T-cell (primary cell): ENCODE results near the gene TDRD3. TPM values are rescaled to one million over a fixed set of nuclear protein-coding genes. Genes with fewer than 3 reads are reported as not detected.

Source experiments
- ATAC-seq, 4 experiments: fragments of 200-7000 bp in 3 of 4; fragments of 150-1000 bp in 1 of 4; cut with Tn5 transposase; replicated peaks in 1 of 4; 1 replicate in 3 of 4; 2 replicates in 1 of 4; pipeline ENCODE4 v1.10.0; 2021; ENCODE audit warnings: moderate library complexity in 3 of 4, mild to moderate bottlenecking in 2 of 4, moderate number of reproducible peaks in 1 of 4
- CTCF ChIA-PET, 2 donors: fragments of 300-600 bp; sonication (Branson Sonifier 250); formaldehyde crosslinking; loops; one replicate each; lab custom pipeline; 2022; ENCODE audit warnings: antibody characterized with exemption in 2 of 2; lab: Charles Lee
- POLR2A ChIA-PET, 2 donors: fragments of 300-600 bp; sonication (Branson Sonifier 250); formaldehyde crosslinking; loops; one replicate each; lab custom pipeline; 2022; ENCODE audit warnings: antibody characterized with exemption in 2 of 2; lab: Charles Lee
- DNase-seq, 35 experiments: peaks; one replicate each; pipeline versions ENCODE4 v3.0.0 to v3.0.0-alpha.2; 2013 to 2023
- H3K27ac ChIP-seq: one replicate; pipeline ENCODE4 v1.5.1; 2013; ENCODE audit warnings: low read length
- H3K27me3 ChIP-seq, 2 experiments: replicated peaks in 1 of 2; 1 replicate in 1 of 2; 2 replicates in 1 of 2; pipeline versions ENCODE4 v1.6.1 to v1.7.0; 2013; ENCODE audit warnings: low read length in 1 of 2, mixed read lengths in 1 of 2; ENCODE audit not compliant: control insufficient read depth in 2 of 2, insufficient read depth in 2 of 2; ENCODE audit errors: extremely low read depth in 1 of 2
- H3K36me3 ChIP-seq, 2 donors: 1 replicate in 1 of 2; 2 replicates in 1 of 2; pipeline versions ENCODE4 v1.6.1 to v1.7.0; 2013; ENCODE audit warnings: low read length in 1 of 2; ENCODE audit not compliant: control insufficient read depth in 2 of 2, insufficient read depth in 1 of 2; ENCODE audit errors: extremely low read depth in 1 of 2
- H3K4me1 ChIP-seq, 2 experiments: 1 replicate in 1 of 2; 2 replicates in 1 of 2; pipeline versions ENCODE4 v1.6.1 to v1.7.0; 2013; ENCODE audit warnings: low read length in 2 of 2, mixed read lengths in 1 of 2; ENCODE audit not compliant: insufficient read depth in 2 of 2, control insufficient read depth in 1 of 2; ENCODE audit errors: extremely low read depth in 1 of 2
- H3K4me3 ChIP-seq, 2 donors: 1 replicate in 1 of 2; 2 replicates in 1 of 2; pipeline versions ENCODE4 v1.5.1 to v1.7.0; 2013; ENCODE audit warnings: mild to moderate bottlenecking in 2 of 2, low read length in 1 of 2, moderate library complexity in 1 of 2; ENCODE audit not compliant: control insufficient read depth in 1 of 2; ENCODE audit errors: extremely low read depth in 1 of 2
- H3K9me3 ChIP-seq: 2 replicates; pipeline ENCODE4 v1.7.0; 2013
- H3K27ac Mint-ChIP-seq, 2 donors: one replicate each; pipeline ENCODE4 v1.8.0; 2020 to 2021; ENCODE audit warnings: mild to moderate bottlenecking in 2 of 2, mixed read lengths in 2 of 2
- H3K27me3 Mint-ChIP-seq, 2 donors: one replicate each; pipeline ENCODE4 v1.8.0; 2021 to 2022; ENCODE audit warnings: mixed read lengths in 2 of 2
- H3K36me3 Mint-ChIP-seq: one replicate; pipeline ENCODE4 v1.8.0; 2021; ENCODE audit warnings: mixed read lengths
- H3K4me1 Mint-ChIP-seq, 3 donors: one replicate each; pipeline ENCODE4 v1.8.0; 2020 to 2022; ENCODE audit warnings: mixed read lengths in 3 of 3, mild to moderate bottlenecking in 1 of 3
- H3K4me3 Mint-ChIP-seq, 3 donors: one replicate each; pipeline ENCODE4 v1.8.0; 2020 to 2022; ENCODE audit warnings: mild to moderate bottlenecking in 3 of 3, mixed read lengths in 3 of 3, moderate library complexity in 3 of 3
- H3K9me3 Mint-ChIP-seq, 3 donors: one replicate each; pipeline ENCODE4 v1.8.0; 2020 to 2022; ENCODE audit warnings: mixed read lengths in 3 of 3
- WGBS: methylation state at CpG from one replicate; pipeline ENCODE4 v1.1.5; 2013; ENCODE audit warnings: missing lambda C conversion rate; ENCODE audit not compliant: insufficient coverage; 5-methylcytosine and 5-hydroxymethylcytosine counted together
- total RNA-seq, 35 experiments: library from RNA in 6 of 35; stranded (reverse) in 6 of 35; fragments of 120-200 nt in 1 of 35; gene quantifications; one replicate each; pipeline versions ENCODE4 v1.2.1 to v1.2.4 and lab custom pipeline; 2013 to 2026

Gene TDRD3
- total RNA-seq, 5 donors from 2014 or later (not counting 1 experiment from before 2014, with no cell fraction given) = 23.6 to 30.4 (median 26.8) TPM

DNA sequence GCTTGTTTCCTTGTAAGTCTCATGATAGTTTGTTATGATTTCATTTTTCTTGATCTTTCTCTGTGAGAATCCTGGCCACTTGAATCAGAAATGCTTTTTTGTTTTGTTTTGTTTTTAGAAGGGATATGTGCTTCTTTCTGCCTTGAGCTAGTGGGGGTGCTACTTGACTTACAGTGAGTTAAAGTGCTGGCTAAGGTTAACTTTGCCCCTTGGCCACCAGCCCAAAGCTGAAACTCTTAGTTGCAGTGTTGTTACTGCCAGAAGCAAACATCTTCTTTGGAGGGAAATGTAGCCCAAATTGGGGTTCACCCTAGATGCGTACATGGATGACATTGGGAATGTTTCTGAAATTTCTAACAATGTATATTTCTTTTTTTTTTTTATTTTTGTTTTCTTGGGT lies 57.4 kb downstream of the TDRD3 start:
- no peak overlapping the region for H3K4me3 Mint-ChIP-seq
- H3K27ac Mint-ChIP-seq = no peak overlapping the region
- H3K27me3 ChIP-seq = no peaks in the 10 kb centered on the region
- H3K27ac ChIP-seq = no peak overlapping the region
- peaks cover 25% of the 10 kb centered on the region for H3K36me3 Mint-ChIP-seq
- ATAC-seq (no peak), DNase-seq (no peak)
- WGBS = no CpG with 5 or more reads among the region's 1 CpG
- H3K9me3 Mint-ChIP-seq = no peaks in the 10 kb centered on the region
- H3K4me1 Mint-ChIP-seq = no peaks in the 10 kb centered on the region
- CTCF ChIA-PET = interaction anchor here in 1 of 2 donors (0.6 kb wide), 1 partner anchor 105 kb away, joined by 3 read pairs; no protein-coding TSS in a partner anchor
- no peaks in the 10 kb centered on the region for H3K9me3 ChIP-seq
- no peaks in the 10 kb centered on the region for H3K4me1 ChIP-seq
- no peaks in the 10 kb centered on the region for H3K27me3 Mint-ChIP-seq
- H3K36me3 ChIP-seq = peaks cover 0 to 3% of the 10 kb centered on the region in 2 donors
- H3K4me3 ChIP-seq = no peak overlapping the region
- POLR2A ChIA-PET = no interaction called here

GRCh38 chr13:60463787-60464186 lies 66.8 kb downstream of the TDRD3 start:
- Mint-ChIP-seq H3K27me3 (no peaks in the 10 kb centered on the region), H3K4me3 (no peak overlapping the region), H3K9me3 (no peaks in the 10 kb centered on the region), H3K4me1 (peaks cover 0 to 6% (median 4%) of the 10 kb centered on the region in 3 donors), H3K36me3 (peaks cover 53% of the 10 kb centered on the region), H3K27ac (no peak overlapping the region)
- no peak for ATAC-seq
- POLR2A ChIA-PET = no interaction called here
- CTCF ChIA-PET = interaction anchor here in 1 of 2 donors (0.7 kb wide), 1 partner anchor 64 kb away, joined by 8 read pairs; no protein-coding TSS in a partner anchor
- Histone ChIP-seq H3K9me3 (no peaks in the 10 kb centered on the region), H3K36me3 (peaks cover 8 to 27% of the 10 kb centered on the region in 2 donors), H3K27ac (no peak overlapping the region), H3K4me3 (no peak overlapping the region), H3K4me1 (no peaks in the 10 kb centered on the region), H3K27me3 (no peaks in the 10 kb centered on the region)
- 80% methylated on average over 1 of the region's 1 CpG for WGBS
- no peak for DNase-seq

DNA sequence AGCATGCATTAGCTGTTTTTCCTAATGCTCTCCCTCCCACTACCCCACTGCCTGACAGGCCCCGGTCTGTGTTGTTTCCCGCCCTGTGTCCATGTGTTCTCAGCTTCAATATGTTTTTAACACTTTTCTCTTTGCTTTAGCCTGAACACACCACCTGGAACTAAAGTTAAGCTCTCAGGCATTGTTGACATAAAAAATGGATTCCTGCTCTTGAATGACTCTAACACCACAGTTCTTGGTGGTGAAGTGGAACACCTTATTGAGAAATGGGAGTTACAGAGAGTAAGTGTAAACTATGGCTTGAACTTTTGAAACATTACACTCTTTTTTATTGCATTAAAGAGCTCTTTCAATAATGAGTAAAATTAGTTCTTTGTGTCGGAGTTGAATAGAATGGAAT lies 70.1 kb downstream of the TDRD3 start:
- DNase-seq (no peak), ATAC-seq (no peak)
- H3K27ac ChIP-seq = no peak overlapping the region
- no peaks in the 10 kb centered on the region for H3K27me3 Mint-ChIP-seq
- H3K4me3 Mint-ChIP-seq = no peak overlapping the region
- peaks cover 4 to 9% of the 10 kb centered on the region in 2 donors for H3K36me3 ChIP-seq
- H3K9me3 ChIP-seq = no peaks in the 10 kb centered on the region
- H3K27ac Mint-ChIP-seq = no peak overlapping the region
- CTCF ChIA-PET = interaction anchor here in 1 of 2 donors (0.8 to 0.9 kb wide), 2 partner anchors 27 to 36 kb away, joined by 3 to 4 read pairs; no protein-coding TSS in a partner anchor
- H3K4me1 Mint-ChIP-seq = peaks cover 0 to 6% (median 4%) of the 10 kb centered on the region in 3 donors
- no peaks in the 10 kb centered on the region for H3K4me1 ChIP-seq
- H3K27me3 ChIP-seq = no peaks in the 10 kb centered on the region
- peaks cover 64% of the 10 kb centered on the region for H3K36me3 Mint-ChIP-seq
- WGBS = 80% methylated on average over 2 of the region's 3 CpGs
- no peak overlapping the region for H3K4me3 ChIP-seq
- H3K9me3 Mint-ChIP-seq = no peaks in the 10 kb centered on the region
- POLR2A ChIA-PET = no interaction called here

DNA sequence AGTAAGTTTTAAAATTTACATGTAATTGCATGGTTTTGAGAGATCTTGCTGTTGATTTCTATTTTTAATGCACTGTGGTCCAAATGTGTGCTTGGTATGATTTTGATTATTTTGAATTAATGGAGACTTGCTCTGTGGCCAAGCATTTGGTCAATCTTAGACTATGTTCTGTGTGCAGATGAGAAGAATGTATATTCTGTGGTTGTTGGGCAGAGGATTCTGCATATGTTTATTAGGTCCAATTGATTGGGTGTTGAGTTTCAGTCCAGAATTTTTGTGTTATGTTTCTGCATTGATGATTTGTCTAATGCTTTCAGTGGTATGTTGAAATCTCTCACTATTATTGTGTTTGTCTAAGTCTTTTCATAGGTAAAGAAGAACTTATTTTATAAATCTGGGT lies 82.3 kb downstream of the TDRD3 start:
- ChIA-PET POLR2A (no interaction called here), CTCF (interaction anchor here in 1 of 2 donors (0.6 kb wide), 1 partner anchor 1473 kb away, joined by 3 read pairs; no protein-coding TSS in a partner anchor)
- no peaks in the 10 kb centered on the region for H3K27me3 ChIP-seq
- no peaks in the 10 kb centered on the region for H3K4me1 ChIP-seq
- no peak for ATAC-seq
- peaks cover 2% of the 10 kb centered on the region for H3K9me3 ChIP-seq
- no peaks in the 10 kb centered on the region for H3K4me1 Mint-ChIP-seq
- no peaks in the 10 kb centered on the region for H3K27me3 Mint-ChIP-seq
- H3K4me3 Mint-ChIP-seq = no peak overlapping the region
- H3K9me3 Mint-ChIP-seq = peaks cover 5 to 38% (median 19%) of the 10 kb centered on the region in 3 donors
- no peak overlapping the region for H3K27ac ChIP-seq
- peaks cover 80% of the 10 kb centered on the region for H3K36me3 Mint-ChIP-seq
- no peak overlapping the region for H3K4me3 ChIP-seq
- no peak for DNase-seq
- no peak overlapping the region for H3K27ac Mint-ChIP-seq
- H3K36me3 ChIP-seq = peaks cover 0 to 4% of the 10 kb centered on the region in 2 donors

- Histone ChIP-seq H3K36me3 (peaks cover 0 to 13% of the 10 kb centered on the region in 2 donors), H3K4me1 (no peaks in the 10 kb centered on the region), H3K27me3 (no peaks in the 10 kb centered on the region), H3K27ac (no peak overlapping the region), H3K4me3 (no peak overlapping the region), H3K9me3 (peaks cover 2% of the 10 kb centered on the region)
- no peaks in the 10 kb centered on the region for H3K4me1 Mint-ChIP-seq
- ChIA-PET CTCF (no interaction called here), POLR2A (interaction anchor here in 1 of 2 donors (0.6 kb wide), 1 partner anchor 871 kb away, joined by 3 read pairs; no protein-coding TSS in a partner anchor)
- ATAC-seq = no peak
- no peak overlapping the region for H3K4me3 Mint-ChIP-seq
- no peak overlapping the region for H3K27ac Mint-ChIP-seq
- peaks cover 4 to 24% (median 13%) of the 10 kb centered on the region in 3 donors for H3K9me3 Mint-ChIP-seq
- H3K27me3 Mint-ChIP-seq = no peaks in the 10 kb centered on the region
- H3K36me3 Mint-ChIP-seq = peaks cover 75% of the 10 kb centered on the region
- DNase-seq = no peak
Measured at GRCh38 chr13:60482012-60482411, 85.0 kb downstream of the TDRD3 start.

DNA sequence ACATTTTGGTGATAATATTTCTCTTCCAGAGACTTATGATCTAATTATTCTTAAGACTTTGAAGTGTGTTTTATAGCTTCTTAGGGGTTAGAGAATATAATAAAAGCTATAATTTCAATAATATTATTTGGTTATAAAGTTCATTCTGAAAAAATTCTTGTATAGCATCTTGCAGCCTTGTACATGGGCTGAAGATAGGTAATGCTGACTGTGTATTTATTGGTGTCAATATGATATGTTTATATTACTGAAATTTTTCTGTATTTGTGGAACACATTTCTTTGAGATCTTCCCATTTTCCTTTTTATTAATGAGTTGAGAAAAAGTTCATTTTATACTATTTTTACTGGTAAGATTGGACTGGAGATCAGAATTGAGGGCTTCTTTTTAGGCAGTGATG lies 87.8 kb downstream of the TDRD3 start:
- H3K36me3 Mint-ChIP-seq = peaks cover 82% of the 10 kb centered on the region
- no peaks in the 10 kb centered on the region for H3K27me3 ChIP-seq
- ChIA-PET CTCF (interaction anchor here in 1 of 2 donors (1.3 kb wide), 1 partner anchor 37 kb away, joined by 3 read pairs; no protein-coding TSS in a partner anchor), POLR2A (interaction anchor here in 1 of 2 donors (0.5 kb wide), 1 partner anchor 338 kb away, joined by 3 read pairs; no protein-coding TSS in a partner anchor)
- no peak overlapping the region for H3K4me3 ChIP-seq
- no peak overlapping the region for H3K27ac Mint-ChIP-seq
- no peaks in the 10 kb centered on the region for H3K27me3 Mint-ChIP-seq
- peaks cover 5 to 24% (median 10%) of the 10 kb centered on the region in 3 donors for H3K9me3 Mint-ChIP-seq
- peaks cover 0 to 19% of the 10 kb centered on the region in 2 donors for H3K36me3 ChIP-seq
- no peaks in the 10 kb centered on the region for H3K9me3 ChIP-seq
- DNase-seq (no peak), ATAC-seq (no peak)
- H3K4me1 ChIP-seq = no peaks in the 10 kb centered on the region
- H3K4me3 Mint-ChIP-seq = no peak overlapping the region
- H3K4me1 Mint-ChIP-seq = peaks cover 0 to 6% (median 4%) of the 10 kb centered on the region in 3 donors
- H3K27ac ChIP-seq = no peak overlapping the region
